ENCODE results near the gene MYH16. TPM values are rescaled to one million over a fixed set of nuclear protein-coding genes. Genes with fewer than 3 reads are reported as not detected.
A peak's percentile ranks its signal among the peaks of the same experiment; 100 is the strongest.

MYH16 gene
- total and polyA plus RNA-seq, 9 of the 15 experiments (the other 6 are each of a cell fraction or from before 2014, with no cell fraction given) = 0.09 TPM; not detected in 8

GRCh38 chr7:99267481-99267840 is 5.2 kb upstream of the MYH16 start:
- DNase-seq (ENCODE audit: extremely low read depth in 1 of 4, low spot score in 3 of 4) (no peak), ATAC-seq (peak; percentile 50), FAIRE-seq (no peak)
- no TSS peak for BruUV-seq (replicated peaks)
- no peaks in the 10 kb centered on the region for H3K79me2 ChIP-seq (ENCODE audit: control insufficient read depth, insufficient read depth, low read length)
- no peaks in the 10 kb centered on the region for H3K9me3 ChIP-seq (replicated peaks; ENCODE audit: control insufficient read depth, insufficient read depth, low read depth, low read length)
- peaks cover 20 to 78% of the 10 kb centered on the region in 2 experiments; a peak in 4 of 5 replicates for H3K27me3 ChIP-seq (ENCODE audit: control insufficient read depth in 2 of 2, insufficient read depth in 2 of 2, low read length in 2 of 2)
- H3K9ac ChIP-seq (ENCODE audit: insufficient read depth in 1 of 2, low read depth in 2 of 2, low read length in 2 of 2) = 0 out of 4 replicates have a peak overlapping the region, but pooled peaks of 1 of the 2 experiments have one; percentile 24
- in situ Hi-C loops (cut with MboI) = no loop called here
- no peak for TF ChIP-seq PTTG1 (tag; IDR thresholded peaks at IDR 0.05; ENCODE audit: low read depth)
- 0 out of 2 replicates have a peak, but pooled peaks have one; percentile 18 for TF ChIP-seq FOSL1 (tag; conservative IDR thresholded peaks at IDR 0.05)
- no peak for TF ChIP-seq ZNF764 (CRISPR knock-in tag; IDR thresholded peaks at IDR 0.05; ENCODE audit: low read depth)
- POLR2A ChIA-PET = interaction anchor here (0.7 to 1.1 kb wide), 2 partner anchors 15 to 23 kb away, joined by 3 to 4 read pairs; no protein-coding TSS in a partner anchor
- no peaks in the 10 kb centered on the region for H3K36me3 ChIP-seq (ENCODE audit: control insufficient read depth, insufficient read depth, low read length)
- intact Hi-C loops (cut with micrococcal nuclease) = no loop called here
- 1% methylated on average over 5 of the region's 5 CpGs for WGBS (ENCODE audit: insufficient coverage, low coverage, missing lambda C conversion rate)
- no peak overlapping the region for H3K4me2 ChIP-seq (ENCODE audit: insufficient read depth, low read length)
- H3K4me3 ChIP-seq = no peak overlapping the region
- no peak overlapping the region for H2AFZ ChIP-seq (ENCODE audit: low read depth, low read length)
- peaks cover 0 to 4% of the 10 kb centered on the region in 2 experiments; a peak in 2 of 5 replicates for H3K4me1 ChIP-seq (replicated peaks in 1 of 2; ENCODE audit: control insufficient read depth in 2 of 2, insufficient read depth in 2 of 2, low read length in 2 of 2)
- no peaks in the 10 kb centered on the region for H4K20me1 ChIP-seq (replicated peaks; ENCODE audit: control insufficient read depth, insufficient read depth, low read length)
- H3K27ac ChIP-seq (ENCODE audit: extremely low read depth, low read depth, low read length) = no peak overlapping the region
- no peaks in the 10 kb centered on the region for H3K9me1 ChIP-seq (ENCODE audit: control insufficient read depth, insufficient read depth, low read length)
- CTCF ChIA-PET (ENCODE audit: low intra/inter-chr PET ratio) = no interaction called here

- H3K4me1 ChIP-seq (replicated peaks in 1 of 2; ENCODE audit: control insufficient read depth in 2 of 2, insufficient read depth in 2 of 2, low read length in 2 of 2) = peaks cover 0 to 4% of the 10 kb centered on the region in 2 experiments; a peak in 2 of 5 replicates
- BruUV-seq (replicated peaks) = no TSS peak
These were observed 4.6 kb upstream of the MYH16 start for GRCh38 chr7:99267841-99268576.

More at GRCh38 chr7:99267841-99268576, 4.6 kb upstream of the MYH16 start:
- Histone ChIP-seq H3K9me3 (replicated peaks; ENCODE audit: control insufficient read depth, insufficient read depth, low read depth, low read length) (no peaks in the 10 kb centered on the region), H3K4me2 (ENCODE audit: insufficient read depth, low read length) (no peak overlapping the region), H4K20me1 (replicated peaks; ENCODE audit: control insufficient read depth, insufficient read depth, low read length) (no peaks in the 10 kb centered on the region; the same call in 1 of the 2 replicates), H3K4me3 (no peak overlapping the region), H3K36me3 (ENCODE audit: control insufficient read depth, insufficient read depth, low read length) (no peaks in the 10 kb centered on the region), H2AFZ (ENCODE audit: low read depth, low read length) (no peak overlapping the region), H3K9me1 (ENCODE audit: control insufficient read depth, insufficient read depth, low read length) (no peaks in the 10 kb centered on the region), H3K79me2 (ENCODE audit: control insufficient read depth, insufficient read depth, low read length) (no peaks in the 10 kb centered on the region), H3K27me3 (ENCODE audit: control insufficient read depth in 2 of 2, insufficient read depth in 2 of 2, low read length in 2 of 2) (peaks cover 23 to 84% of the 10 kb centered on the region in 2 experiments; a peak in 4 of 5 replicates), H3K9ac (ENCODE audit: insufficient read depth in 1 of 2, low read depth in 2 of 2, low read length in 2 of 2) (0 out of 4 replicates have a peak overlapping the region, but pooled peaks of 1 of the 2 experiments have one; percentile 24), H3K27ac (ENCODE audit: extremely low read depth, low read depth, low read length) (no peak overlapping the region)
- FAIRE-seq = no peak
- ATAC-seq = no peak
- TF ChIP-seq MAX (CRISPR knock-in tag; IDR thresholded peaks at IDR 0.05) = no peak
- TF ChIP-seq ATF1 (CRISPR knock-in tag; IDR thresholded peaks at IDR 0.05) = no peak
- TF ChIP-seq ATF1 (tag; IDR thresholded peaks at IDR 0.05) = no peak
- peak; percentile 78 for TF ChIP-seq ZKSCAN8 (CRISPR knock-in tag; IDR thresholded peaks at IDR 0.05)
- TF ChIP-seq ZNF655 (CRISPR knock-in tag; IDR thresholded peaks at IDR 0.05) = no peak
- intact Hi-C loops (cut with micrococcal nuclease) (no loop called here), in situ Hi-C loops (cut with MboI) (no loop called here)
- DNase-seq (ENCODE audit: extremely low read depth in 1 of 4, low spot score in 3 of 4) = no peak
- ChIA-PET POLR2A (interaction anchor here (0.7 to 1.1 kb wide), 2 partner anchors 16 to 22 kb away, joined by 3 to 4 read pairs; no protein-coding TSS in a partner anchor), CTCF (ENCODE audit: low intra/inter-chr PET ratio) (no interaction called here)
- under 1% methylated on average over 17 of the region's 17 CpGs for WGBS (ENCODE audit: insufficient coverage, low coverage, missing lambda C conversion rate)

Measured in K562 (cell line).